ENCODE measurements around the gene ZNRF3. TPM values are rescaled to one million over a fixed set of nuclear protein-coding genes. Genes with fewer than 3 reads are reported as not detected.

Gene ZNRF3
- total and polyA plus RNA-seq, 5 experiments from 2014 or later = 0.08 to 0.69 (median 0.34) TPM; not detected in 1

DNA sequence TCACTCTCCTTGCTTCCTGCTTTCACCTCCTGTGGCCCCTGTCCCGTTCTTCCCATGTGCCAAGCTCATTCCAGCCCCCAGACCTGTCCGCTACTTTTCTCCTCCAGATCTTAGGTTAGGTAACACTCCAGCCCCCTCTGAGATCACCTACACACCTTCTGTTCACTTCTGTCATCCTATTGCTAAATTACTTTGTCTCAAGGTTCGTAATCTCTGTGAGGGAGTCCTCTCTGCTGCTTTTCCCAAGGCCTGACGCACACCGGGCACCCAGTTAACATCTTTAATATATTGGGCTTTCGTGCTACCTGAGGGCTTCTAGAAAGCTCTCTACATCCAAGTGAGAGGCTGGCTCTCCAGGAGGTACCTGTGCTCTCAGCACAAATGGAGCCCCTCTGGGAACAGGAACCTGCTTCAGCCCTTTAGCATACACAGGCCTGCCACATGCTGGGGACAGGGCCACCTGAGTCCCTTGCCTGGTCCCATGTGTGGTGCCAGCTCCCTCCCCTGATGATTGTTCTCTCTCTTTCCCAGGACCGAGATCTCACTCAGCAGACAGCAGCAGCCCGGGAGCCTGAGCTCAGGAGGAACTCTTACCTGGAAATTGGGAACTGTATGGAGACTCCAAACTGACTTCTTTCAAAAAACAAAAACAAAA is 169.8 kb downstream of the ZNRF3 start:
- no peak for ATAC-seq
- H3K9me3 Mint-ChIP-seq = no peaks in the 10 kb centered on the region
- POLR2A ChIA-PET = no interaction called here
- no peaks in the 10 kb centered on the region for H3K4me1 Mint-ChIP-seq
- peaks cover 0 to 7% (median 2%) of the 10 kb centered on the region in 5 donors for H3K27me3 Mint-ChIP-seq
- H3K4me3 Mint-ChIP-seq = no peak overlapping the region
- DNase-seq = no peak
- no peak overlapping the region for H3K27ac Mint-ChIP-seq
- peaks cover 0 to 2% (median 2%) of the 10 kb centered on the region in 3 donors for H3K36me3 Mint-ChIP-seq

DNA sequence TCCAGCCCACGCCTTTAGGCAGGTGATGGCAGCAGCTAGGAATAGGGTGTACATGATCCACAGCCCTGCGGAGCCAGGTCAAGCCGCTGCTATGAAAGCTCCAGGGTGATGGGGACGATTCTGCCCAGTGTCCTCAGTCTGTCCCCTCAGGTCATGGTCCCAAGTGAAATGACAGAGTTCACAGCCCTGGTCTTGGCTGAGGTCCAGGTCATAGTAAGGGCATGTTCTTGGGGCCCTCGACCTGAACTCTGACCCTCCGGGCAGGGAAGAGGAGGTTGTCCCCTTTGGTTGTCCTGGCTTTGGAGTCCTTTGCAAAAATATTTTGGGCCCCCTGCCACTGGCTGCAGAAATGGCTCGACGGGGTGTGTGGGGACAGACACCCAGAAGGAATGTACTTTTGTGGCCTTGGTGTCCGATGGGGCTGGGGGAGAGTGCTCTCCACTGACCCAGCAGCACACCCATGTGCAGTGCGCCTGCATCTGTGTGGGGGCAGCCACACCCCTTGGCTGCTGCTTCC is 170.9 kb downstream of the ZNRF3 start:
- Mint-ChIP-seq H3K9me3 (no peaks in the 10 kb centered on the region), H3K27me3 (peaks cover 0 to 9% (median 2%) of the 10 kb centered on the region in 5 donors), H3K36me3 (peaks cover 0 to under 1% (median 0%) of the 10 kb centered on the region in 3 donors), H3K4me3 (no peak overlapping the region), H3K4me1 (no peaks in the 10 kb centered on the region), H3K27ac (no peak overlapping the region)
- DNase-seq (no peak), ATAC-seq (no peak)
- POLR2A ChIA-PET = no interaction called here

DNA sequence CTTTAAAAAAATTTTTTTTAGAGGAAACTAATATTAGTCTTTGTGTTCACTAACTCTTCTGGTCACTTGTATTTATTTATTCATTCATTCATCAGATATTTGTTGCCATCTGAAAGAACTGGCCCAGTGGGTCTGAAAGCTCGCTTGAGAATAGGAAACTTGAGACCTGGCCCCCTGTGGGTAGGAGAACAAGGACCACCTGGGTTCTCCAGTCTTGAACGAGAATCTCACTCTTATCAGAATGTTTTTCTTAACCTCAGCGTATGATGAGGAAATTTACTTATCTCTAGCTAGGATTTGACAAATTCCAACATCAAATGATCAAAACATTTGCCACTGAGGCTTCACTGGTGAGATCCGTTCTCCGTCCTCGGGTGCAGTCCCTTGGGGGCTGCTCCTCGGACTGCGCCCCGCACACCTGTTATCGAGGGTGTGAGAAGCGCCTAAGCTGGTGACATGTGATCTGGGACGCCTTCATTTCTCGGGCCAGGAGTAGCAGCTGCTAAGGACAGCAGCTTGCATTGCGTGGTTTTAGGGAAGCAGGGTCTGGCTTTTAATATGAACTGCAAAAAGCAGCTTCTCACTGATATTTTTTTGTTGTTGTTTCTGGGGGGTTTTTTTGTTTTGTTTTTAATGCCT is 171.9 kb downstream of the ZNRF3 start:
- DNase-seq (no peak), ATAC-seq (no peak)
- Mint-ChIP-seq H3K36me3 (no peaks in the 10 kb centered on the region), H3K4me3 (no peak overlapping the region), H3K4me1 (no peaks in the 10 kb centered on the region), H3K9me3 (no peaks in the 10 kb centered on the region), H3K27me3 (peaks cover 2 to 16% (median 7%) of the 10 kb centered on the region in 5 donors), H3K27ac (no peak overlapping the region)
- POLR2A ChIA-PET = interaction anchor here (0.6 kb wide), 2 partner anchors 153 to 380 kb away, joined by 3 to 4 read pairs; no protein-coding TSS in a partner anchor

DNA sequence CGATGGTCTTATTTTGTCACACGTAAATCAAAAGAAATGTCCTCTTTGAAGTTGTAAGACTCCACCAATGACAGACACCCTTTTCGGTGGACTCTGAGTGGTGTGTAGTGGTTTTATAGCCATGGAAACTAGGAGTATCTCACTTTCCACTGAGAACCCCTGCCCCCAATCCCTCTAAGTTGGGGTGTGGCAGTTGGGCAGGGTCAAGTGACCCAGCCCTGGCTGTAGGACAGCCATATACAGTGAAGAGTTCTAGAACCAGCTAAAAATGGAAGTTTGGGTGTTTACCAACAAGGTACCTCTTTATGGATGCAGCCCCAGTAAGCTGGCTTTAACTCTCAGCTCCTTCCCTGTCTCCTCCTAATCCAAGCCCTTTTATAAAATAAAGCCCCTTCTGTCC is 173.1 kb downstream of the ZNRF3 start:
- DNase-seq = no peak
- no peak for ATAC-seq

DNA sequence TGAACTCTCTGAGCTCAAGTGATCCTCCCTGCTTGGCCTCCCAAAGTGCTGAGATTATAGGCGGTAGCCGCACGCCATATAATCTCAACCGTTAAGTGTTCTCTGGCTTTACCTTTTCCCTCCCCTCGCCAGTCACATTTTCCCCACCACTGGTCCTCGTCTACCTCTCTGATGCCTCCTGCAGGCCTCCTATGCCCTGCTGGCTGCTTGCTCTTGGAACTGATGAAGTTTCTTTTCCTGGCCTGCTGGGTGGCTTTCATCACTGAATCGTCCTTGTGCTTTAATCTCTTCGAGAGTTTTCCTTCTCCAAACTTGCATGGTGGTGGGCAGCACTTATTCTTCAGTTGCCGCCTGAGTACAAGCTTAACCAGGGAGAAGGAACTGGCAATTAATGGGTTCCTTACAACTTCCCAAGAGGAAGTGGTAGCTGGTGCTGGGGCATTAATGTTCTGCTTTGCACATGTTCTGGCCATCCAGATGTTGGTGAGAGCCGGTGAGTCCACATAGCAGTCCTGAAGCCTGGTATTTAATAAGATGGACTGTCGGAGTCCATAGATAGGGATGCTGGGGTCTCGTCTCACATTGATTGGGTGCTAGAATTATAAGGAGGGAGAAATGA is 177.0 kb downstream of the ZNRF3 start:
- ATAC-seq (no peak), DNase-seq (no peak)
- H3K27ac Mint-ChIP-seq = no peak overlapping the region
- peaks cover 11 to 43% (median 19%) of the 10 kb centered on the region in 5 donors for H3K27me3 Mint-ChIP-seq
- peaks cover 1 to 4% (median 3%) of the 10 kb centered on the region in 4 donors for H3K4me1 Mint-ChIP-seq
- no peaks in the 10 kb centered on the region for H3K9me3 Mint-ChIP-seq
- no peaks in the 10 kb centered on the region for H3K36me3 Mint-ChIP-seq
- POLR2A ChIA-PET = interaction anchor here (0.7 kb wide), 1 partner anchor 186 kb away, joined by 5 read pairs; no protein-coding TSS in a partner anchor
- no peak overlapping the region for H3K4me3 Mint-ChIP-seq

More for the DNA sequence above, 173.1 kb downstream of the ZNRF3 start:
- Mint-ChIP-seq H3K4me1 (no peaks in the 10 kb centered on the region), H3K27me3 (peaks cover 6 to 27% (median 18%) of the 10 kb centered on the region in 5 donors), H3K36me3 (no peaks in the 10 kb centered on the region), H3K9me3 (no peaks in the 10 kb centered on the region), H3K4me3 (no peak overlapping the region), H3K27ac (no peak overlapping the region)
- POLR2A ChIA-PET = no interaction called here

DNA sequence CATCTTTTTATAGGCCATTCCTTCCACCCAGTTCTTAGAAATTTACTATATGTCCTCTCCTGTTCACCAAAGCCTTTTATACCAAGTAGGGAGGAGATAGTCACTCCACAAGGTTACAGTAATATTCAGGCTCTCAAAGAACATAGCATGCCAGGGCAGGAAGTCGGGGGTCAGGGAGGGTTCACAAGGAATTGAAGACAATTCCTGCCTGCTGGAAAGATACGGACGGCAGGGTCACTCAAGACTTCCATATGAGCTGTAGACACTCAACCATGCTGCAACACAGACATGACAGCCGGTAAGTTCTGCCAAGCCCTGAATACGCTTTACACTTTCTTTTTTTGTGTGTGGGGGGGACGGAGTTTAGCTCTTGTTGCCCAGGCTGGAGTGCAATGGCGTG is 177.6 kb downstream of the ZNRF3 start:
- no peak overlapping the region for H3K27ac Mint-ChIP-seq
- H3K27me3 Mint-ChIP-seq = peaks cover 11 to 43% (median 19%) of the 10 kb centered on the region in 5 donors
- ATAC-seq (no peak), DNase-seq (no peak)
- peaks cover 4 to 10% (median 9%) of the 10 kb centered on the region in 4 donors for H3K4me1 Mint-ChIP-seq
- no peaks in the 10 kb centered on the region for H3K36me3 Mint-ChIP-seq
- H3K4me3 Mint-ChIP-seq = no peak overlapping the region
- POLR2A ChIA-PET = no interaction called here
- no peaks in the 10 kb centered on the region for H3K9me3 Mint-ChIP-seq

DNA sequence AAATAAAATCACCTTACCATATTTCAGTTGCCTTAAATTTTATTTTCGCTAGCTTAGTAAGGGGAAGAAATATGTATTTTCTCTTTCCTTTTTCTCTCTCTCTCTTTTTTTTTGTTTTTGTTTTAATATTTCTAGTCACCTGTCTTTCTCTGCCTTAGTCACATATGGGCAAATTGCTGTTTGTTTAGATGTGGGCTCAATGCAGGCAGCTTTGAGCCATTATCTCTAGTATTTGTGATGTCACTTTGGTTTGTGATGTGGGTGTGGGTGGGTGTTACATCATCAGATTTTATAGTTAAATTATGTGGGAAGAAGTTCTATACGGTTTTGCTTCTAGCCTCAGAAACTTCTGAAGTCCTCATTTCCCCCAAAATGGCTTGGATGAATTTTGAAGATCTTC is 178.4 kb downstream of the ZNRF3 start, which contains the start of gene C22orf31:
Gene C22orf31 (minus strand): TSS at position 59 of the 400 bp plus-strand sequence. CDS start 39 bp downstream, at position 20.
- Mint-ChIP-seq H3K4me3 (no peak within 1 kb of the TSS), H3K4me1 (peaks cover 7 to 17% (median 12%) of the 10 kb centered on the region in 4 donors), H3K36me3 (no peaks in the 10 kb centered on the region), H3K27me3 (peaks cover 11 to 42% (median 19%) of the 10 kb centered on the region in 5 donors), H3K27ac (no peak within 1 kb of the TSS), H3K9me3 (no peaks in the 10 kb centered on the region)
- DNase-seq = no peak
- POLR2A ChIA-PET = no interaction called here
- no peak for ATAC-seq

DNA sequence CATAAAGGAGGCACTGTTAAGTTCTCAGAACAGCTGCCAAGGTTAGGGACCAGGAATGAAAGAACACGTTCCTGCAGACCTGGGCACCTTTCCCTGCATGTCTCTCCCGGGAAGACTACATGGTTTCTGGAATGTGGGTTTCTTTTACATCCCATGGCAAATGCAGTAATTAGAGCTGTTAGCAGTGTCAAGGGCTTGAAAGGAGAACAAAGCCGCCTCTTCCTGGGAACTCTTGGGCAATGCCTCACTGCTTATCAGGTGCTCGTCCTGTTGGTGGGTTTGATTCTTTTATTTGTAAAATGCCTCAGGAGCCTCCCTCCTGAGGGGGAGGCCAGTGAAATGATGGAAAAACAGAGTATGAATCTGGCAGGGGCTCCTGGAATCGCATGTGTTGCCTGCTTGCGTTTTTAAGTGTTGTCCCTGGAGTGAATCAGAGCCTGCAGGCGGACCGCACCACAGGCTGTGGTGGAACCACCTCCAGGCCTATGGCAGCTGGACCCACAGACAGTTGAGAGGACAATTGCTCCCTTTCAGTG is 179.0 kb downstream of the ZNRF3 start:
- DNase-seq (no peak), ATAC-seq (no peak)
- Mint-ChIP-seq H3K27me3 (peaks cover 11 to 43% (median 19%) of the 10 kb centered on the region in 5 donors), H3K9me3 (no peaks in the 10 kb centered on the region), H3K36me3 (no peaks in the 10 kb centered on the region), H3K4me3 (no peak overlapping the region), H3K27ac (no peak overlapping the region), H3K4me1 (peaks cover 9 to 19% (median 12%) of the 10 kb centered on the region in 4 donors)
- POLR2A ChIA-PET = no interaction called here

DNA sequence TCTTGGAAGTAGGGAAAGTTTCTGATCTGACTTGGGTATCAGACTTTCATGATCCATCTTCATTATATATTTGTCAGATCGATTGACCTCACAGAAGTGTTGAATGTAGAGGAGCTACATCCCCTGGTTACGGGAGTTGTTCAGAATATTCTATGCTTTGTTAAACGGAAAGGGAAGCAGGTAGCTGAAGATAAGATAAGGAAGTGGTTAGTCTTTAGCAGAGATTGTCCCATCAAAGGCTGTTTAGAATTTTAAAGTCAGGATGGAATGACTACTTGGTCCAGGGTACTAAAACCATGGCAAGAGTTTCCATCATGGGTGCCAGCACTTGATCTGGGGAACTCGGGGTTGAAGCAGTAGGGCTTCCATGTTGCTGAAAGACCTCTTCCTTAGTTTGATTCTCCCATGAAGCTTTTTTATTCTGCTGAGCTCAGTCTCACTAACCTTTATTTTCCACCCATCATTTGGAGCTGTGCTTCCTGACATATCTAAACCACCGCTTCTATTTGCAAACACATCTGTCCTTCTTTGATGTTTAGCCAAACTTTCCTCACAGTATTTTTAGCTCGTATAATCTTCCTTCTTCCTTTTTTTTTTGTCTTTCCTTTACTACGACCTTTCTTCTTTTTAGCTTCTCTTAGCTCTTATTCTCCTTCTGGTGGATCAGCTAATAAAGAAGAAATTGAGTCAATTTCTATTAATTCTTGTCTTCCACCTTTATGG is 182.3 kb downstream of the ZNRF3 start:
- H3K27me3 Mint-ChIP-seq = peaks cover 5 to 41% (median 12%) of the 10 kb centered on the region in 5 donors
- H3K4me1 Mint-ChIP-seq = peaks cover 9 to 19% (median 13%) of the 10 kb centered on the region in 4 donors
- ATAC-seq = peak; percentile 44 to 49
- H3K27ac Mint-ChIP-seq = no peak overlapping the region
- H3K9me3 Mint-ChIP-seq = no peaks in the 10 kb centered on the region
- POLR2A ChIA-PET = no interaction called here
- H3K4me3 Mint-ChIP-seq = peak overlapping the region in 2 of 10 donors; percentile 15 to 54
- peak in 2 of 10 donors; percentile 13 to 28 for DNase-seq
- H3K36me3 Mint-ChIP-seq = no peaks in the 10 kb centered on the region

DNA sequence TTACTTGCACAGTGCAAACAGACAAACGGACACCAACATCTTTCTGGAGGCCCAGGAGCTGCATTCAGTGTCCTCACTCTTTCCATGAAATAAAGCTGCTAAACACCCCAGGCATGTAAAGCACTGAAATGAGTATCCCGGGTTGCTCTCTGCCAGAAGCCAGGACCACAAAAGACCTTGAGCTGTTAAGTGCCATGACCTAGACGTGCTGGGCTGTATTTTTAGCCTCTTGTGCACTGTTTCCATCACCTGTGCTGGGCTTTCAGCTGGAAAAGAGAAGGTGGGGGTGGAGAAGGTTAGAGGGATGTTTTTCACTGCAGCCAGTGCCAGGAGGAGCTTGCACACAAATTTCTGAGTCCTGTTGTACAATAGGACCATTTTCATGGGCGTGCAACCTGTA is 186.1 kb downstream of the ZNRF3 start:
- Mint-ChIP-seq H3K27me3 (peaks cover 11 to 38% (median 21%) of the 10 kb centered on the region in 5 donors), H3K4me3 (peak overlapping the region in 1 of 10 donors; percentile 52), H3K27ac (peak overlapping the region in 1 of 10 donors; percentile 32), H3K36me3 (no peaks in the 10 kb centered on the region), H3K4me1 (peaks cover 20 to 42% (median 35%) of the 10 kb centered on the region in 4 donors), H3K9me3 (peaks cover 0 to 1% (median 0%) of the 10 kb centered on the region in 9 donors)
- DNase-seq (no peak), ATAC-seq (no peak)
- POLR2A ChIA-PET = no interaction called here

DNA sequence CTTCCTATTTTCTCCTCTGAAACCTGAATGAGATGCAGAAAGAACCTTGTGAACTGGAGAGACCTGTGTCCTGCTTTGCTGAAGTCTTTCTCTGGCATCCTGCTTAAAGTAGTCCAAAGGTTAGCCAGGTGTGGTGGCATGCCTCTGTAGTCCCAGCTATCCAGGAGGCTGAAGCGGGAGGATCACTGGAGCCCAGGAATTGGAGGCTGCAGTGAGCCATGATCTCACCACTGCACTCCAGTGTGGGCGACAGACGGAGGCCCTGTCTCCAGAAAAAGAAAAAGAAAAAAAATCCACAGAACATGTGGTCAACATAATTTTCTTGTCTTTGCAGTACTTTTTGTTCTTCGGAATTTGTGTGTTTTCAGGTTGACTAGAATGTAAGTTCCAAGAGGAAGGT is 187.1 kb downstream of the ZNRF3 start:
- H3K4me1 Mint-ChIP-seq = peaks cover 19 to 37% (median 32%) of the 10 kb centered on the region in 4 donors
- no peak for ATAC-seq
- POLR2A ChIA-PET = no interaction called here
- H3K4me3 Mint-ChIP-seq = peak overlapping the region in 8 of 10 donors; percentile 59 to 85 (median 78)
- H3K9me3 Mint-ChIP-seq = peaks cover 0 to 2% (median 0%) of the 10 kb centered on the region in 9 donors
- peaks cover 20 to 45% (median 31%) of the 10 kb centered on the region in 5 donors for H3K27me3 Mint-ChIP-seq
- H3K36me3 Mint-ChIP-seq = no peaks in the 10 kb centered on the region
- peak overlapping the region in 1 of 10 donors; percentile 43 for H3K27ac Mint-ChIP-seq
- DNase-seq = no peak
